GM18505 (cell line): ENCODE measurements around the gene FGGY.

Experiments
- ATAC-seq: cut with Tn5 transposase; IDR thresholded peaks from one replicate; pipeline ENCODE4 v1.9.1; 2021; ENCODE audit not compliant: unreplicated experiment
- POLR2A ChIP-seq: IDR thresholded peaks from 4 replicates; pipeline ENCODE4 v1.6.1; 2011; ENCODE audit warnings: borderline replicate concordance; ENCODE audit not compliant: insufficient read depth, insufficient read length; ENCODE audit errors: extremely low read depth

The FGGY gene

DNA sequence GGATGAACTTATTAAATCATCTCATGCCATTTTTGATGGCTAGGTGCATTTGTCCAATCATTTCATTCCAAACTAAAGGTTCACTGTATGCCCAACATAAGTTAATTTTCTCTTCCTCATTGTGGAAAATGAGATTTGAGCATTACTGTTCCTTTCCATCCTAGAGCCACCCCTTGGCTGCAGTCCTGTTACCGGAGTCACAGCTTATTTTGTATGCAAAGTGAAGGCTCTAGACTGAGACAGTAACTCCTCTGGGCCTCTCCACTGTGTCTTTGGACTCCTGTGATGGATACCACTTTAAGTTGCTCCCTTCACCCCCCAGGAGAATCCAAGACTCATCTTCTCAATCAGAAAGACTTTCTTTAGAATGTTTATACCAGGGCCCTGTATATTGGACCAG is 59.7 kb downstream of the FGGY start:
- no peak for TF ChIP-seq POLR2A
- no peak for ATAC-seq

GRCh38 chr1:59357645-59358320 is 60.9 kb downstream of the FGGY start:
- ATAC-seq = no peak
- no peak for TF ChIP-seq POLR2A

DNA sequence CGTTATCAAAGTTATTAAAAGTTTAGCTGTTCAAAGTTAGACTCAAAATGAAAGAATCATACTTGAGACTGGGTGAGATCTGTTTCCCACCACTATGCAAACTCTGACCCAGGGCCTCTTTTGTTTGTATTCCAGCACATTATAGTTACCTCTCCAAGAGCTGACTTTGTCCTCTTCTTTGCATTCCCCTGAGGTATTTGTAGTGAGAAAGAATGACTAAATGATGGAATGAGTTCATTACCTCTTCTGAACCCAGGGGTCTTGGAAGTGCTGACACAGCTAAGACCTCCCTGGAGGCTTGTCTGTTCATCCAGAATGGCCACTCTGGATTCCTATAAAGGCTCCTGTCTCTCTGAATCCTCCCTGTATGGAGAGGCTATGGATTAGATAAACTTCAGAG is 62.4 kb downstream of the FGGY start:
- no peak for TF ChIP-seq POLR2A
- ATAC-seq = no peak

DNA sequence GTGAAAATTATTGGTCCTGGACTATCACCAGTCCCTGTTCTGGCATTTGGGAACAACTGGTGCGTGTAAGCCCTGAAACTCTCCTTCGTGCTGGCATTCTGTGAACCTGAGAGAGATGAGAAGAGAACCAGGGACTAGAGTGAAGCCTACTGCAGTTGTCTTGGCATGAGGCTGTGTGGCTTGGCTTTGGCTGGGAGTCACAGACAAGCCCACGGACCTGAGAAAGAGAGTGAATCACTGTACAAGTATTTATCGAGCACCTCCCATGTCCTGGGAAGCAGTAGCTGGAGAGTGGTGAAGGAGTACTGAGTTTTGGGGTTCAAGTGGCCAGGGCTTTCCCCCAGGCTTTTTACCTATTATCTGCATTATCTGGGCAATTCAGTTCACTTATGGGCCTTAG is 63.3 kb downstream of the FGGY start:
- TF ChIP-seq POLR2A = no peak
- ATAC-seq = no peak

GRCh38 chr1:59360729-59361128 is 63.8 kb downstream of the FGGY start:
- no peak for ATAC-seq
- no peak for TF ChIP-seq POLR2A

GRCh38 chr1:59361766-59362165 is 64.9 kb downstream of the FGGY start:
- TF ChIP-seq POLR2A = no peak
- ATAC-seq = no peak

- no peak for TF ChIP-seq POLR2A
- no peak for ATAC-seq
Measured at GRCh38 chr1:59364037-59364436, 67.1 kb downstream of the FGGY start.

GRCh38 chr1:59366346-59366745 is 69.5 kb downstream of the FGGY start:
- no peak for ATAC-seq
- no peak for TF ChIP-seq POLR2A

DNA sequence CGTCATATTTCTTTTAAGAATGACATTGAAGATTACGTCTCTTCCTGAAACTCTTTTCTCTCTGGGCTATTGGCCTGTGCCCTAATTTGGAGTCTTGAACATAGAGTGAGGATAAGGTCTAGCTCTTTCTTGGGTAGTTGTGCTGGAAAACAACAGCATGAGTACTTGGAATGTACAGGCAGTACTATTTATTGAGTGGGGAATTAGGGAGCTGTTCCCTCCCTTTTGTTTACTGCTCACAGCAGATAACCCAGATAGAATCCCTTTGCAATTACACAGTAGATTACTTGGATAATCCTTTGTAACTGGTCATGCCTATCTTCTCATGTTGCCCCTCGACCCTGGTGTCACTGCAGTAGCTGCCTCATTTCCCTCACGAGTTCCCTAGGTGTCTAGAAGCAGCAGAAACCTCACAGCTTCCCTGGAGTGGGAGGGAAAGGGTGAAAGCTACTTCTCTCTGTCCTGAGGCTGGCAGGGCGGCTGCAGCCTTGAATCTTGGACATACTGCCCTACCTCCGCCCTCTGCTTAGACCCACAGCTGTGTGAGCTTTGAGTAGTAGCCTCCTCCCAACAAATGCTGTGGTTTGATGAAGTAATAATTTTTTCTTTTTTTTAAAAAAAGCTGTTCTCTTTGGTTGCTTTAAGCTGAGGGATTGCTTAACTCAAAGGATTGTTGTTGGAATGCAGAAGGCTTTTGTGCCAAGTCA is 70.6 kb downstream of the FGGY start:
- TF ChIP-seq POLR2A = no peak

GRCh38 chr1:59368008-59368670 is 71.2 kb downstream of the FGGY start:
- ATAC-seq = no peak
- no peak for TF ChIP-seq POLR2A

More for the DNA sequence above, 70.6 kb downstream of the FGGY start:
- no peak for ATAC-seq

GRCh38 chr1:59375321-59376220 is 78.7 kb downstream of the FGGY start:
- no peak for TF ChIP-seq POLR2A
- no peak for ATAC-seq

DNA sequence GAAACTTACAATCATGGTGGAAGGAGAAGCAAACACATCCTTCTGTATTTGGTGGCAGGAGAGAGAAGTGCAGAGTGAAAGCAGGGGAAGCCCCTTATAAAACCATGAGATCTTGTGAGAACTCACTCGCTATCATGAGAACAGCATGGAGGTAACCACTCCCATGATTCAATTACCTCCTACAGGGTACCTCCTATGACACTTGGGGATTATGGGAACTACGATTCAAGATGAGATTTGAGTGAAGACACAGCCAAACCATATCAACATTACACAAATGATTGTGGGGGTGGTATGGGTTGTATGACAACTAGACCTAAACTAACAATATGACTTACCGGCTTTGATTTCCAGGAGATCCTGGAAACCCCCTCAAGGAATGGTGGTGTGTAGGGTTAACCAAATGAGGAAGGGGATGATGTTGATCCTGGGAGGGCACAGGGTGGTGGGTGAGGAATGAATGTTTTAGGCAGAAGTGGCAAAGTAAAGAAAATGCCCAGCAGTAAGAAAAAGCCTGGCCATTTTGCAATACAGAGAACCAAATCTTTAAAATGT is 80.5 kb downstream of the FGGY start:
- no peak for TF ChIP-seq POLR2A
- no peak for ATAC-seq
